Prostate gland (tissue), 2 donors: Measurements from ENCODE around the gene SPAST.

Experiments used
- POLR2A ChIP-seq: fragments of 450-650 bp; IDR thresholded peaks from one replicate; pipeline ENCODE4 v1.6.1; 2016; ENCODE audit warnings: antibody characterized with exemption, mild to moderate bottlenecking
- TF ChIP-seq, protein P1 (sequence below), 4 experiments: fragments of 200-600 bp in 2 of 4; fragments of 450-650 bp in 2 of 4; sonication (generic) in 2 of 4; IDR thresholded peaks; 1 replicate in 3 of 4; 2 replicates in 1 of 4; pipeline ENCODE4 v1.5.1; 2016 to 2019; ENCODE audit warnings: antibody characterized with exemption in 4 of 4, mild to moderate bottlenecking in 2 of 4, moderate library complexity in 2 of 4

DNA sequence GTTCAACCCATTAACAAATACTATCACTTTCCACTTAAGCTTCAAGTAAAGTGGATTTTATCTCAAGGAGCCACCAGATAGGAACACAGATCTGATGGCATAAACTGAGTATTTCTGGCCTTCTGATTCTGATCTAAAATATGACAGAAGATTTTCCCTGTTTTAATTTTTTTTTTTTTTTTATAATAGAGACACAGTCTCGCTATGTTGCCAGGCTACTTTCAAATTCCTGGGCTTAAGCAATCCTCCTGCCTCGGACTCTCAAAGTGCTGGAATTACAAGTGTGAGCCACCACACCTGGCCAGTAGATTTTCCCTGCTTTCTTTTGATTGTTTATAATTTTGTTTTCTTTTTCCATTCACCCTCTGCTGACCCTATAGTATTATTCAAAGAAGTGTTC, 65.7 kb downstream of the SPAST start:
- TF ChIP-seq, protein P1, sequence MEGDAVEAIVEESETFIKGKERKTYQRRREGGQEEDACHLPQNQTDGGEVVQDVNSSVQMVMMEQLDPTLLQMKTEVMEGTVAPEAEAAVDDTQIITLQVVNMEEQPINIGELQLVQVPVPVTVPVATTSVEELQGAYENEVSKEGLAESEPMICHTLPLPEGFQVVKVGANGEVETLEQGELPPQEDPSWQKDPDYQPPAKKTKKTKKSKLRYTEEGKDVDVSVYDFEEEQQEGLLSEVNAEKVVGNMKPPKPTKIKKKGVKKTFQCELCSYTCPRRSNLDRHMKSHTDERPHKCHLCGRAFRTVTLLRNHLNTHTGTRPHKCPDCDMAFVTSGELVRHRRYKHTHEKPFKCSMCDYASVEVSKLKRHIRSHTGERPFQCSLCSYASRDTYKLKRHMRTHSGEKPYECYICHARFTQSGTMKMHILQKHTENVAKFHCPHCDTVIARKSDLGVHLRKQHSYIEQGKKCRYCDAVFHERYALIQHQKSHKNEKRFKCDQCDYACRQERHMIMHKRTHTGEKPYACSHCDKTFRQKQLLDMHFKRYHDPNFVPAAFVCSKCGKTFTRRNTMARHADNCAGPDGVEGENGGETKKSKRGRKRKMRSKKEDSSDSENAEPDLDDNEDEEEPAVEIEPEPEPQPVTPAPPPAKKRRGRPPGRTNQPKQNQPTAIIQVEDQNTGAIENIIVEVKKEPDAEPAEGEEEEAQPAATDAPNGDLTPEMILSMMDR (IDR thresholded peaks at IDR 0.05): no peak
- no peak for TF ChIP-seq POLR2A
